ENCODE results near the gene SAMD8.
"Not testable (repeated sequence)": the region's sequence is repeated elsewhere in the genome, so short reads cannot be mapped to it uniquely, and the experiment has no call there.

The SAMD8 gene

GRCh38 chr10:75146780-75147179 is 35.3 kb downstream of the SAMD8 start:
- no peak for DNase-seq

DNA sequence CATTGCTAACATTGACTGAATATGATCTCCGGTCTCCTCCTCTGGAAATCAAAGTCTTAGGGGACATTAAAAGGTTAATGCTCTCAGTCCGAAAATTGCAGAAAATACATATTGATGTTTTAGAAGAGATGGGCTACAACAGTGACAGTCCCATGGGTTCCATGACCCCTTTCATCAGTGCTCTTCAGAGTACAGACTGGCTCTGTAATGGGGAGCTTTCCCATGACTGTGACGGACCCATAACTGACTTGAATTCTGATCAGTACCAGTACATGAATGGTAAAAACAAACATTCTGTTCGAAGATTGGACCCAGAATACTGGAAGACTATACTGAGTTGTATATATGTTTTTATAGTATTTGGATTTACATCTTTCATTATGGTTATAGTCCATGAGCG is 39.2 kb downstream of the SAMD8 start:
- DNase-seq: no peak

GRCh38 chr10:75159519-75159918 is 48.1 kb downstream of the SAMD8 start:
- DNase-seq: no peak

GRCh38 chr10:75165684-75166622 is 54.5 kb downstream of the SAMD8 start:
- DNase-seq: no peak

DNA sequence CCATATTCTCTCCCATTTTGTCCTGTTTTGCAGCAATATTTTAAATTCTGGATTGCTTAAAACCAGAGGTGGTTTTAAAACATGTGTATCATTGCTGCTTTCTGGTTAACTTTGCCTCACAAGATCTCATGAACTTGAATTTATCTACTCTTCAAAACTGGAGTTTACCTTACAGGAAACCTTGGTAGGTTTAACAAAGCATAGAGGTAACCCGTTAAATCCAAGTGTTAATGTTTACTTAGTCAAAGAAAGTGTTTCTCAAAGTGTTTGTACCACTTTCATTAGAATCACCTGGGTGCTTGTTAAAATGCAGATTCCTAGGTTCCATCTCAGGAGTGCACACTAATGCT is 55.1 kb downstream of the SAMD8 start:
- no peak for DNase-seq

DNA sequence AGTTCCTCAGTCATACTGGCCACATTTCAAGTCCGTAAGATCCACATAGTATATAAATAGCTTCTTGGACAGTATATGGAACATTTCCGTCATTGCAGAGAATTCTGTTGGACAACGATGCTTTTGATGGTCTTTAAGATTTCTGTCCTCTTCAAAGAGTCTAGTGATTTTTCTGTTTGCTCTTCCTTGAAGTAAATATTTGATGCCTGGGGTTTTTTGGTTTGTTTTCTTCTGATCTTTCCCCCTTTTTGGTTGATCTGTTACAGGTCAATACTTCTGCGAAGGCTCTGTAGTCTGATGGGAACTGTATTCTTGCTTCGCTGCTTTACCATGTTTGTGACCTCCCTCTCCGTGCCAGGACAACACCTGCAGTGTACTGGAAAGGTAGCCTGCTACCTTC is 56.8 kb downstream of the SAMD8 start:
- no peak for DNase-seq

DNA sequence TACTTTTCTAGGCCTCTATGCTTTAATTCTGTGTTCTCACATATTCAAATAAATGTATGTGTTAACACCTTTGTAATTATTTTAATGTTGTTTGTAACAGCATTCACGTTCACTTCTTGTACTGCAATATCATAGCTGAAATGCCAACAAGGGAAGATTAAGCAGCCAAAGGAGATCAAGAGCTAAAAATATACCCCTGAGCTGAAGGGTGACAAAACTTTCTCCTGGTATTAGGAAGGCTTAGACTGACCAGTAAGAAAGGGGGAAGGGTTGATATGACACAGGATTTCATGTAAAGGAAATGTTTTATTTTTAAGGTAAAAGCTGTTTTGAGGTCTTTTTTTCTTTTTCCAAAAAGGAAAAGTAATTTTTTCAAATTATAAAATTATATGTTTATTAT is 58.8 kb downstream of the SAMD8 start:
- no peak for DNase-seq

- DNase-seq: no peak
Measured at GRCh38 chr10:75175046-75175445, 63.6 kb downstream of the SAMD8 start.

DNA sequence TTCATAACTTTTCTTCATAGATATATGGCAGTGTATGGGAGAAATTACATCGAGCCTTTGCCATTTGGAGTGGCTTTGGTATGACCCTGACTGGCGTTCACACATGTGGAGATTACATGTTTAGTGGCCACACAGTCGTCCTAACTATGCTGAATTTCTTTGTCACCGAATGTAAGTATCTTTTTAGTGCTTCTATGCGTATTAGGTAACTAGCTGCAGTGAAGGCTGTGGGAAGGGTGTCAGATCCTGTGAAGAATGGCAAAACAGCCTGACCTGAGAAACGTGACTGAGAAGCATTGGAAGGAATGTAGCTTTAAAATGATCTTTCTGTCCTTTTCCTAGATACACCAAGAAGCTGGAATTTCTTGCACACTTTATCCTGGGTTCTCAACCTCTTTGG is 64.6 kb downstream of the SAMD8 start:
- DNase-seq: no peak

- DNase-seq: no peak
Measured at GRCh38 chr10:75176736-75177135, 65.3 kb downstream of the SAMD8 start.

GRCh38 chr10:75179657-75180177 is 68.3 kb downstream of the SAMD8 start:
- no peak for DNase-seq

DNA sequence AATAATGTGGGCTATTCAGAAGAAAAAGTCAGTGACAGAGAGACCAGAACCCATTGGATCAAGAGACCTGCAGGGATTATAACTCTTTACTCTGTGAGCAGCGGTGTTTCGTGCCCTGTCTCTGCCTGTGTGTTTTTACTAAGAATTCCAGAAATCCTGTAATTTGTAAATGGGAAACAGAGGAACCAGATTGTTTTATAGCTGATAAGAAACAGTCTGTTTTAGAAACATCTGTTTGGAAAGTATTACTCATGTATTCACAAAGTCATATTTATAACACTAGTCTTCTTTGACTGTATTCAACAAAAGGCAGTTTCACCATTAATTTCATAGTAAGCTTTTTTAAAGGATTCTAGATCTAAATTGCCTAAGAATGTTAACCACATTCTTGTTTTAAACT is 69.1 kb downstream of the SAMD8 start:
- DNase-seq: no peak

- no peak for DNase-seq
Measured at GRCh38 chr10:75181073-75181472, 69.6 kb downstream of the SAMD8 start.

DNA sequence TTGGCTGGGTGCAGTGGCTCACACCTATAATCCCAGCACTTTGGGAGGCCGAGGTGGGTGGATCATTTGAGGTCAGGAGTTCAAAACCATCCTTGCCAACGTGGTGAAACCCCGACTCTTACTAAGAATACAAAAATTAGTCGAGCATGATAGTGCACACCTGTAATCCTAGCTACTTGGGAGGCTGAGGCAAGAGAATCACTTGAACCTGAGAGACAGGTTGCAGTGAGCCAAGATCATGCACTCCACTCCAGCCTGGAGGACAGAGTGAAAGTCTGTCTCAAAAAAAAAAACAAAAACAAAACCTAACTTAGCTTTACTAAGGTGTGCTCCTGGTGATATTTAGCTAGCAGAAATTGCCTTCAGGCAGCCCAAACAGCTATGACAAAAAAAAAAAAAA is 74.9 kb downstream of the SAMD8 start:
- no peak for DNase-seq

DNA sequence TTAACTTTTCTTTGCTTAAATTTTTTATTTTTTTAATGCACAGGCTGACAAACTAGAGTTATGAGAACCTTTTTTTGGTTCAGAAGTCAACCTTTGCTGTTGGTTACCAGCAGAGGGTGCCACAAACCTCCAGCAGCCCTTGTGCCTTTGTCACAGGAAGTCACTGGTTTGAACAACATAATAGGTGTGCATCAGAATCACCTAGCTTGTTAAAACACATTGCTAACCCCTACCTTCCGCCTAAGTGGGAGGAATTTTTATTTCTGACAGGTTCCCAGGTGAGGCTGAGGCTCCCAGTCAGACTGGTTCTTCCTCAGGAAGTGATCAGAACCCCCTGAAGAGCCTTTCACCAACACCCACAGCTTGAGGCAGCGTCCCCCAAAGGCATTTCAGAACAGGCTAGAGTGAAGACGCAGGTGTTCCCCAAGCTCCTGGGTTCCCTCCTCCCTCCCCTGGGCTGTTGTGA is 76.5 kb downstream of the SAMD8 start:
- peak; percentile 25 for DNase-seq

GRCh38 chr10:75188522-75188921 is 77.1 kb downstream of the SAMD8 start:
- not testable (repeated sequence) for DNase-seq

DNA sequence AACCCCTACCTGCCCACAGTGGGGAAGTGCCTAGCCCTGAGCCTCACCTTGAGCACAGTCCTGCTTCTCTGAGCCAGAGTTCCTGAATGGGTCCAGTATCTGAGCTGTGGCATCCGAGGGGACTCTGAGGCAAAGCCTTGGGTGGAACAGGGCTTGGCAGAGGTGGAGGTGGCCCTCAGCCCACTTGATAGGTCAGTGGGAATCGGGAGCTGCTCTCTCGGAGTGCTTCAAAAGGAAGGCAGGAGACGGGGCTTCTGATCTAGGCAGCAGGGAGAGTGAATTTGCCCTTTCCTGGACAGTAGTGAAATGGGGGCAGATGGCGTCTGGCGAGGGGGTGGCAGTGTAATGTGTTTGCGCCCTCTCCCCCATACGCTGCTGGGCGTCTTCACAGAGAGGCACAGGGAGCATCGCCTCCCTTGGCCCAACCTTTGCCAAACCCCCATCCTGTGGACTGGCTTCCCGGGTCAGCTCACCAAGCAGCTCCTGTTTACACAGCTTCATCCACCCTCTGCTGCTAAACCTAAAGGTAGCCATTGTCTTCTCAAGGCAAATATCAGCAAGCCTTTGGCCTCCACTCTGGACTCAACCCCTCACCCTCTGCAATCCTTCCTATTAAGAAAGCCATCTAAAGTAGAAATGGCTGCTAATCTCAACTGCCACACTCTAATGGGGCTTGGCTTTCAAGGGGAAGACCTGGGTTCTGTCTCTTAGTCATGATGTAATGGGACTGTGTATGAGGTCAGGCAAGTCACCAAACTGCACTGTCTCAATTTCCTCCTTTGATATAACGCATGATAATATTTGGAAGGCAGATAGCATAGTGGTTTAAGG is 78.0 kb downstream of the SAMD8 start:
- DNase-seq: no peak

DNA sequence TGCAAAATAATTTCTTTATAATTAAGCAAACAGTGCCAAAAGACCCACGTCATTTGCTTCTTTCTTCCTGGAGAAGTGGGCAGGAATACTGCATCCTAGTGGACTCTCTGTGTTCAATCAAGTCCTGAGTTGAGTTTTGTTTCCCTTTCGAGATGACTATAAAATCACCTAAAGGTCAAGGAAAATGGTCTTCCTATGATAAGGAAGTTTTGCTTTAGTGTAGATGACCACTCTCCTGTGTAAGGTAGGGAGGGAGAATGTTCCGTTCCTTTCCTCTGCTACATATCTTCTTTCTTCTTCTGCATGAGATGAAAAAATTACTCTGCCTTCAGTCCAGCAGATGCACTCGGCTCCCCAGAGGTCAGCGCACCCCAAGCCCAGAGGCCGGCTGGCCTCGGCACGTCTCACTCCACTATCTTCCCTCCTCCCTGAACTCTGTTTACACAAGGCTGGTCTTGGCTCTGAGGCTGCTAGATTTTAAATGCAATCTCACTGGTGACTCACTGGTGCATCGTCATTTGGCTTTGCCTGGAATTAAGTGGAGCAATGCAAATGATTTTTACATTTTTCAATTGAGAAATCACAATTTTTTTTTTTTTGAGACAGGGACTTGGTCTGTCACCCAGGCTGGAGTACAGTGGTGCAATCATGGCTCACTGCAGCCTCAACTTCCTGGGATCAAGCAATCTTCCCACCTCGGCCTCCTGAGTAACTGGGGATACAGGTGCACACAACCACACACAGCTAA is 80.5 kb downstream of the SAMD8 start:
- DNase-seq: peak; percentile 76

DNA sequence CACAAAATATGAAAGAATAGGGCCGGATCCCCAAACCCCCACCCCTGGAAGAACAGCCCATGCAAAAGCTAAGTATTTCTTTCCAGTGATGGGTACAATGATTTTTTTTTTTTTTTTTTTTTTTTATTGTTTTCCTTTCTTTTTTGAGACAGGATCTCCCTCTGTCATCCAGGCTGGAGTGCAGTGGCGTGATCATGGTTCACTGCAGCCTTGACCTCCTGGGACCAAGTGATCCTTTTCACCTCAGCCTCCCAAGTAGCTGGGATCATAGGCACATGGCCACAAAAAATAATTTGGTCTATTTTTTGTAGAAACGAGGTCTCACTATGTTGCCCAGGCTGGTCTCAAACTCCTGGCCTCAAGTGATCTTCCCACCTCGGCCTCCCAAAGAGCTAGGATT is 83.2 kb downstream of the SAMD8 start:
- DNase-seq: not testable (repeated sequence)

- DNase-seq: peak; percentile 64
Measured at GRCh38 chr10:75195035-75195763, 83.7 kb downstream of the SAMD8 start.

GRCh38 chr10:75197066-75197465 is 85.6 kb downstream of the SAMD8 start:
- no peak for DNase-seq

DNA sequence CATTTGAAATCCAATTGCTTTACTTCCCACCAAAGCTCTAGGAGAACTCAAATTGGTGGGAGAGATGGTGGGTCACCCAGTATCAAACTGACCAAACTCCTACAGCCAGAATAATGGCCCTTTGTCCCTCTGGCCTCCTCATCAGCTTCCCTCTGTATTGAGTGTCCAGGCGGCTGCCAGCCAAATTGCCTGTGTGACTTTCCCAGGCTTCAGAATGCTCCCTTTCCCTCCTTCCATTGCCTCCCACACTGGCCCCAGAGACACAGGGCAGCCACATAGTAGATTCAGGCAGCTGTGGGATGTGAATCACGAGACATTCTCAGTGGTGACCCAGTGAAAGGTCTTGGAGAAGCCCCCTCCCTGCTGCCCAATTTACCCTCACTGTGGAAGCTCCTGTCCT is 86.5 kb downstream of the SAMD8 start:
- DNase-seq: no peak
